ENCODE results near the gene PRAMEF5.
"Not testable (repeated sequence)": the region's sequence is repeated elsewhere in the genome, so short reads cannot be mapped to it uniquely, and the experiment has no call there.

Gene PRAMEF5

GRCh38 chr1:13277016-13277415 lies 23.0 kb downstream of the PRAMEF5 start:
- not testable (repeated sequence) for DNase-seq (ENCODE audit: low read depth)

DNA sequence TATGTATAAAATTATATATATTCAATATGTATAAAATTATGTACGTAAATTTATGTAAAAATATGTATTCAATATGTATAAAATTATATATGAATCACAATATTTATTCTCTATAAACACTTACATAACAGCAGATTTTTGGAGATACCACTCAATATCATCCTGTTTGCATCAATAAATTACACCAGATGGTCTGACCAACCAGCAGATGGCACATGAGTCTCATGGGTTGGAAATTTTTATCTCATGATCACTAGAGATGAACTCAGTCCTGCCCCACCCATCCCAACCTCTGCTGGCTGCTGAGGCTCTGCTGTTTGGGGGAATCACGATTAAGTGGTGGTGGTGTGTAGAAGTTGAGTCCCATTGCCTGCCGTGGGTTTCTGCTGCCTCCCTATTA lies 25.6 kb downstream of the PRAMEF5 start:
- DNase-seq (ENCODE audit: low read depth) = not testable (repeated sequence)

GRCh38 chr1:13285037-13285436 lies 31.0 kb downstream of the PRAMEF5 start, which contains the start of gene PRAMEF8:
Gene PRAMEF8 (minus strand): TSS chr1:13285137. CDS start chr1:13284091, 1,046 bp downstream.
- not testable (repeated sequence) for DNase-seq (ENCODE audit: low read depth)

DNA sequence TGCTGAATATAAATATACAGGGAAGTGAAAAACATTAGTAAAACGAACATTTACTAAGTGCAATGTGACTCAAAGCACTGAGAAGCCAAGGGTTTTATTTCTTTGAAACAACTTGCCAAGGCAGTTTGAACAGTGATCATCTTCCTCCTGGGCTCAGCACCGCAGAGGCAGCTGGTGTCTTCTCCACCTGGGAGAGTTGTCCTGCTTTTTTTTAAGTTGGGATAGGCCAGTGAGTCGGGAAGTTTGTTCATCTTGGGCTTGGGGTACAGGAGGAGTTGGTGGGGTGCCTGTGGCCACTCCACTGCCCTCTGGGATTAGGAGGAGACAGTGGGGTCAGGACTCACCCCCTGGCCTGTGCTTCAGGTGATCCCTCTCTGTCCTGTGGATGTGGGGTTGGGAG lies 35.0 kb downstream of the PRAMEF5 start:
- not testable (repeated sequence) for DNase-seq (ENCODE audit: low read depth)

DNA sequence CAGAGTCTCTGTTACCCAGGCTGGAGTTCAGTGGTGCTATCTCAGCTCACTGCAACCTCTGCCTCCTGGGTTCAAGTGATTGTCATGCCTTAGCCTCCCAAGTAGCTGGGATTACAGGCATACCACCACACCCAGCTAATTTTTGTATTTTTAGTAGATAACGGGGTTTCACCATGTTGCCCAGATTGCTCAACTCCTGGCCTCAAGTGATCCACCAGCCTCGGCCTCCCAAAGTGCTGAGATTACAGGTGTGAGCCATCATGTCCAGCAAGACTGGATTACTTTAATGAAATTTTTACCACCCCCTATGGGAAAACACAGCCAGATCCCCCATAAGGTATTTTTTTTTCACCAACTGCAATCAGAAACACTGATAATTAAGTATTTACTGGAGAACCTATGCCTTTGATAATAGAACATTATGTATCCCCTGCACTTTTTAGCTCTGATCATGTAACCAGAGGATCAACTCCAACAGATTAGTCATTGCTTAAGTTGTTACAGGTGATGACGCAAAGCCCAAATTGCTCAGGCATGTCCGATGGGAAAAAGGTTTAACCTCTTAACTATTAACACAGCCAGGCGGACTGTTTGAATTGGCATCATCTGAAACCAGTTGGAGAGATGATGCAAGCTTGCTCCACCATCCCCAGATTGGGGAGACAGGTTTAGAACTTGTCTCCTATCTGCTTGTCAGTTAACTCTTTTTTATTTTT lies 43.4 kb downstream of the PRAMEF5 start:
- not testable (repeated sequence) for DNase-seq (ENCODE audit: low read depth)

DNA sequence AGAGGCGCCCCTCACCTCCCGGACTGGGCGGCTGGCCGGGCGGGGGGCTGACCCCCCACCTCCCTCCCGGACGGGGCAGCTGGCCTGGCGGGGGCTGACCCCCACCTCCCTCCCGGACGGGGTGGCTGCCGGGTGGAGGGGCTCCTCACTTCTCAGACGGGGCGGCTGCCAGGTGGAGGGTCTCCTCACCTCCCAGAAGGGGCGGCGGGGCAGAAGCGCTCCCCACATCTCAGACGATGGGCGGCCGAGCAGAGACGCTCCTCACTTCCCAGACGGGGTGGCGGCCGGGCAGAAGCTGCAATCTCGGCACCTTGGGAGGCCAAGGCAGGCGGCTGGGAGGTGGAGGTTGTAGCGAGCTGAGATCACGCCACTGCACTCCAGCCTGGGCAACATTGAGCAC lies 44.7 kb downstream of the PRAMEF5 start:
- not testable (repeated sequence) for DNase-seq (ENCODE audit: low read depth)

DNA sequence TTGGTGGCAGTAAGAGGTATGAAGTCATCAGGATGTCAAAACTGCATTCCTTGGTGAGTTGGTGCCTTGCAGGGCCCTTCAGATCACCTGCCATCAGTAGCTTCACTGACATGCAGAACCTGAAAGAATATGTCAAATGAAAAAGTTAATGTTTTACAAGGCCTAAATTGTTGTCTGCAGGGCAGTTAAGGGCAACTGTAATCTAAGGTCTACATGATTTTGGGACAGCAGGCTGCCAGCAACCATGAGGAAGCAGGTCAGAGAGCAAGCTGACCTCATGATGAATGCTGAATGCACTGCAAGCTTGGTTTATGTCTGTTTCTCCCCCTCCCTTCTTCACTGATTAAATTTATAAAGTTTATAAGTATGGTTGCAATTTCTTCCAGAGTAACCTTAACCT lies 48.2 kb downstream of the PRAMEF5 start:
- not testable (repeated sequence) for DNase-seq (ENCODE audit: low read depth)

- DNase-seq (ENCODE audit: low read depth) = not testable (repeated sequence)
Measured at GRCh38 chr1:13303239-13303638, 49.2 kb downstream of the PRAMEF5 start, which contains the start of gene PRAMEF33. Gene PRAMEF33 (plus strand): TSS chr1:13303539. CDS start chr1:13305955, 2,416 bp downstream.

All from non-pigmented ciliary epithelial cell (primary cell).